GM19455 (cell line): ENCODE results near the gene SDK1.

Experiments used
- ATAC-seq: cut with Tn5 transposase; IDR thresholded peaks from one replicate; pipeline ENCODE4 v1.9.1; 2021; ENCODE audit not compliant: unreplicated experiment

SDK1 gene

DNA sequence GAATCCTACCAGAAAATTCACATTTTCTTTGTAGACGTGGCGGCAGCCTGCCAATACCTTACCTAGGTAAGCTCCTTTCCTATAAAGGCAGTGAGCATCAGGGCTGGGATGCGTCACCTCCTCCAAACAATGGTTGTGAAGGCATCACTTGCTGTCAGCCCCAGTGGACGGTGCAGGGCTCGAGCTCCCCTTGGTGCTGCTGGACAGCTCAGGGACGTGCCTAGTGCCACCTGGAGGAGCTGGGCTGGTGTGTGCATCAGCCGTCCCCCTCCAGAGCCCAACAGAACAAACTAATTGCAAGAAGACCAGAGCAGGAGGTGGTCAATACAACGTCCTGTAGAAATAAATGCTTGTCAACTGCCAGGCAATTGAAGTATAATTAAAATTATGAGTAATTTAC is 863.5 kb downstream of the SDK1 start:
- no peak for ATAC-seq

DNA sequence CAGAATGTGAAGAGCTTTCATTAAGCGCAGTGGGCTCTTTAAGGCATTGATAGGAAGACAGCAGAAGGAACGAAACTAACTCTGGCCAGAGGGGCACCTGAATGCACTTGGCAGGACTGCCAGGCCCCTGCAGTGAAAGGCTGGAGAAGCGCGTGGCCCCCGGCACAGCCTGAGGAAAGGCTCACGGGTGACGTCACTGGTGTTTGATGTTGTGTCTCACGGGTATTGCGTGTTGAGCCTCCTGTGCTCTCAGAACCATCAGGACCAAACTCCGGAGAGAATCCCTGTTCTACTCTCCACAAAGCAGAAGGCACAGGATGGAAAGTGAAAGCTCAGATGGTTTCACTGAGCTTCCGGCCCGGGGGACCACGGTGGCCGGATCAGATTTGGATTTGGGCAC is 865.3 kb downstream of the SDK1 start:
- ATAC-seq = no peak

DNA sequence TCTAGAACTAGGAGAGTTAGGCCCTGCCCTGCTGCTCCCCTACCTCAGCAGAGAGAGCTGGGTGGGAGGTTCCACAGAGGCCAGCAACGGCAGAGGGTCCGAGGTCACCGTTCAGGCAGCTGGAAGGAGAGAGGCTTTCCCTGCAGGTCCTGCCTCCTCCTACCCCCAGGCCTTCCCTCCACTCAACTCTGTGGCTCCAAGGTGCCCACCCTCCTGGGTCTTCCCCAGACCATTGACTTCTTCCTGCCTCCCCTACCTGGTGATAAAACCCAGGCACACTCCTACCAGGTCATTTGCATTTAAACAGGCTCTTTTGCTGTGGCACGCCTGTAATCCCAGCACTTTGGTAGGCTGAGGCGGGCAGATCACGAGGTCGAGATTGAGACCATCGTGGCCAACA is 865.8 kb downstream of the SDK1 start:
- ATAC-seq = no peak

DNA sequence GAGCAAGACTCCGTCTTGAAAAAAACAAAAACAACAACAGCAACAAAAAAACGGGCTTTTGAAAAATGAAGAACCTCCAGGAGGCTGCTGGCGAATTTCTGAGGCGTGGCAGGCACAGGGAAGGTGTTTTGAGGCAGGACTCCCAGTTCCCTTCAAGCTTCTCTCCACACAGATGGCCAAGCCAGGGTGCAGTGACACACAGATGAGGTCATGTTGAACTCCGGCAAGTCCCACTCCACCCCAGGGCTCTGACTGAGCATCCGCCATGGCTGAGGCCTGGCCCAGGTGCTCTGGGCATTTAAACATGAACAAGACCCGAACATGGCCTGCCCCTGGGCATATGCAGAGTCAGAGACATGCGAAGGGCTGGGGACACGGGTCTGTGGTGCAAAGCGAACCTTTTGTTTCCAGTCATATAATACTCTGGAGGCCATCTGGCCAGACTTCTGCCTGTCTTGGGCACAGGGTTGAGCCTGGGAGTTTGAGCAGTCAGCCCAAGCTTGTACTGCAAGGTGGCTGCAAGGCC is 866.4 kb downstream of the SDK1 start:
- no peak for ATAC-seq

DNA sequence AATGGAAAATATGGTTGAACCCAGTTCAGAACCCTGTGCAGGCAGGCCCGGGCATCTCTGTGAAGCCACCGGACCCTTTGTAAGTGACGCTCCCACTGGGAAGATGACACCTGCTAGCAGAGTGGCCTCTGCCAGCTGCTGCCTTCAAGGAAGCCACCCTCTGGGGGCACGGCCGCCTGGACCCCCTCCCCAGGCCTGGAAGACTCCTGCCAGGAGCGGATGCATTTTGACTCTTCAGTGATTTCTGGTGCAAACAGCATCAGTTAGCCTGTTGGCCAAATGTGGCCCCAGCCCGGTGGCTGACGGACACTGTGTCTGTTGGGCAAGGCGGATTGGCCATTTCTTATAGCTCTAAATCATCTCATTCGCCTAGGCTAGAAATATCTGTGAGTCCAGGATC is 867.0 kb downstream of the SDK1 start:
- ATAC-seq = no peak

DNA sequence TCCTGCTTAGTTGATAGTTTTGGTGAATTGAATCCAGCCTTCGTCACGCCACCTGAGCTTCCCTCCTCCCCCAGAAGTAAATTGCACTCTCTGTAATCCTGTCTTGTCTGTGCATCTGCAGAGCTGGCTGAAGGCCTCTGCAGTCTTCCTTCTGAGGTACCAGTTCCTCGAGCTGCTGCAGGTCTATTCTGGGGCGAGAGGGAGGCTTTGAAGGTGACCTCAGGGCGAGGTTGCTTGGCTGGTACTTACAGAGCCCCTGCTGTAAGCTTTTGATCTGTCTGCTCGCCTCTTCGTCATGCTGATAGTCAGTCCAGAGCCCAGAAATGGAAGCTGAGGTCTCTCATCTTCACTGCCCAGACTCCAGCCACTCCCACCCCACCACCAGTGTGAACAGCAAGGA is 867.5 kb downstream of the SDK1 start:
- no peak for ATAC-seq

DNA sequence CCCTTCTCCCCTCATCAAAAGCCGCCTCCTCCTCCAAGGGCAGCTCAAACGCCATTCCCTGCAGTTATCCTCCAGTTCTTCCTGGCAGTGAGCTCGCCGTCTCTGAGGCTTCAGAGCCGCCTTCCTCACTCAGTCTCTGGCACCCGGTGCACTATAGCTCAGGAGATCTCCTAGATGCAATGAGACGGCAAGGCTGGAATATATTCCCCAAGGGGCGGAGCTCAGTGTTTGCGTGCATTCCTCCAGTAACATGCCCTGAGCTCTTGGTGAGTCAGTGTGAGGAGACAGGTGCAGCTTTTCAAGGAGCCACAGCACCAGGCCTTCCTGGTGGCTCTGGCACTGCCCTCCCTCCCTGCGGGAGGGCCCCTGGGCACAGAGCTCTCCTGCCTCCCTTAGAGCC is 868.4 kb downstream of the SDK1 start:
- ATAC-seq = no peak

DNA sequence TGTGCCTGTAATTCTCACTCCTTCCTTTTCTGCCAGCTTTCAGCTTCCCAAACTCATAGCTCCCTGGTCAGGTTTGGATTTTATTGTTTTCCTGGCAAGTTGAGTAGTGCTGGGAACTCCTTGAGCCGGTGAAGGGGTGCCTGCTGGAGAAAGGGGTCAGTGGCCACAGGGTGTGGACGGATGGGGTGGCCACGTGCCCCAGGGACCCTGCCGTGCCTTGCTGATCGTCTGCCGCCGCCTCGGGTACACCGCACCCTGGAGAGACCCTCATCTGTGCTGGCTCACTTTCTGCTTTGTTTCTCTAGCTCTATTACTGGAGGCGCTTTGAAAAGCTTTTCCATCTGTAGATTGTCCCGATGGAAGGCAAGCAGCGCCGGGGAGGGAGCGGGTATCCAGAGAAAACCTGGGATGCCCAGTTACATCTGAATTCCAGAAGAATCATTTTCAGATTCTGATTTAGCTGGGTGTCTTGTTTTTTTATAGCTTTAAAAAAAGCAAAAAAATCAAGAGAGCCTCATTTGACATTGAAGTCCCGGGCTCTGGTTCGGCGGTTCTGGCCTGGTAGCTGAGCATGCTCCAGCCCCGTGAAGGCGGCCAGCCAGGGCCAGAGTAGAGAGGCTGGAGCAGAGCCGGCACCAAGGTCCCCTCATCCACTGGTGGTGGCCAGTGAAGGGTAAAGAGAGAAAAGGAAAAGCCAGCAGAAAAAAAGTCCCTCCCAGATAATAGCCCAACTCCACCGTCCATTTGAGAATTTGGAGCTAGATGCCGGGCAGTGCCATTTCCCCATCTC is 870.1 kb downstream of the SDK1 start:
- no peak for ATAC-seq

DNA sequence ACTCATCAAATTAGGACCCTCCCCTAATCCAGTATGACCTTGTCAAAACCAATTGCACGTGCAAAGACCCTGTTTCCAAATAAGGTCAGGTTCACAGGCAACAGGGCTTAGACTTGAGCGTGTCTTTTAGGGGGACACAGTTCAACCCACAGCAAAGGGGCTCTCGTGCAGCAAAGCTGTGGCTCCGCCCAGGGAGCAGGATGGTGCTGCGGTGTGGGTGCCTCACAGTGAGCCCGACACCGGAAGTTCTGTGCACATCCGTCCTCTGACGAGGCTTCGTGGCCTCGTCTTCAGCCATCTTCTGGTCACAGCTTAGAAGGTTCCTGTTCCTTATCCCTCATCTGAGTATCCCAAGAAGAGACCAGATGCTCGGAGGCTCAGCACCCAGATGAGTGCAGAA is 871.8 kb downstream of the SDK1 start:
- ATAC-seq = no peak

DNA sequence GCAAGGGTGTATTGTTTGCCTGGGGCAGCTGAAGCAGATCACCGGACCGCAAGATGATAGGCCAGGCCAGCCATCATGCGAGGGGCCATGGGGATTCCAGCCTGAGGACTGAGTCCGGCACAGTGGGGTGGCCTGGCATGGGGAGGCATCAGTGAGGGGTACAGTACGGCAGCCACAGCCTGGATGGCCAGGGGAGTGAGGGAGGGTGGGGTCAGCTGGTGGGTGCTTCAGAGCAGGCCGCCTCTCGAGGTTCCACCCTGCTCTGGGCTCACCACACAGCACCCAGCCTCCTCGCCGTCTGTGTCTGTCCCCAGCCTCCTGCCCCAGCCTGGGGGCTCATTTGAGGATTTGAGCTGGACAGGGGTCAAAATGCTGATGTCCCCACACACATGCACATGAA is 872.6 kb downstream of the SDK1 start:
- ATAC-seq = no peak

DNA sequence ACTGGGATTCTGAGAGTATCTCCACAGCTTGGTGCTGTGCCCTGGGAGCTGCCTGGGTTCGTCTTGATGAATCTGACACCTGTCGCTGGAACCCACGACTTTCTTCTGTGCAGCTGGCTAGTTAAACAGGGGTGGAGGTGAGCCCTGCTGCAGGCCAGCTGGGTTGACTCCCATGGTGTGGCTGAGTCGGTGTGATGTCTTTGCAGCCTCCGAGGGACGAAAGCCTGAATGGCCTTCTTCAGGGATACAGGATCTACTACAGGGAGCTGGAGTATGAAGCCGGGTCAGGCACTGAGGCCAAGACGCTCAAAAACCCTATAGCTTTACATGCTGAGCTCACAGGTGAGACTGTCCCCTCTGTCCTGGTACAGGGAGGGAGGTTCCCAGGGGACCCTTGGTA is 873.0 kb downstream of the SDK1 start:
- no peak for ATAC-seq

DNA sequence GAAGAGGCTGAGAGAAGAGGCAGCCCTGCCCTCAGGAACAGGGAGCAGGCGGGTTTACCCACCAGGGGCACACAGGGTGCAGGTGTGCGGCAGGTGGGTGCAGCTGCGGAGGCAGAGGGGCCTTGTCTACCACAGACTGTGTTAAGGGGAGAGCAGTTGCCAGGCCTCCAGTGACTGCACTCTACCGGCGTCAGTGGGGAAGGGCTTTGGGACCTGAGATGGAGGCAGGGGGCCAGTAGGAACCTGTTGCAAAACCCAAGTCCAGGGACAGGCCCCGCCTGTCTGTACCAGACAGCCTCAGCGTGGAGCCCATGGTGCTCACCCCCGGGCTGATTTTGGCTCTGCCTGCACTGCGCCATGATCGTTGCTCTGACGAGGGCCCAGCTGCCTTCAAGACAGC is 873.4 kb downstream of the SDK1 start:
- no peak for ATAC-seq

DNA sequence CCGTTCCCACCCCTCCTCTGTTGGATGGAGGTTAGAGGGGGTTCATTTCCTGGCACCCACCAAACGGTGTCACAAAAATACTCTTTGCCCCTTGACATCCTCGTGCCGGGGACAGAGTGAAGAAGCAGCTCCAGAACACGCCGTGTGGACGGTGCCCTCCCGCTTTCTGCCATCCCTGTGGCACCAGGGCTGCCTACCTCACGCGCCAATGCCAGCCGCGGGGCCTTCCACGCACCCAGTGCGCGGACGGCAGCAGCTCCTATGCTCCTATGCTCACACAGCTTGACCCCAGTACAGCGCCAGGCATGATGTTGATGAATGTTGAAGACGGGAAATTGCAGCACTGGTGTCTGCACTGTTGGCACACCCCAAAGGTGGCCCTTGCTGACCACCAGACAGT is 873.8 kb downstream of the SDK1 start:
- ATAC-seq = no peak

DNA sequence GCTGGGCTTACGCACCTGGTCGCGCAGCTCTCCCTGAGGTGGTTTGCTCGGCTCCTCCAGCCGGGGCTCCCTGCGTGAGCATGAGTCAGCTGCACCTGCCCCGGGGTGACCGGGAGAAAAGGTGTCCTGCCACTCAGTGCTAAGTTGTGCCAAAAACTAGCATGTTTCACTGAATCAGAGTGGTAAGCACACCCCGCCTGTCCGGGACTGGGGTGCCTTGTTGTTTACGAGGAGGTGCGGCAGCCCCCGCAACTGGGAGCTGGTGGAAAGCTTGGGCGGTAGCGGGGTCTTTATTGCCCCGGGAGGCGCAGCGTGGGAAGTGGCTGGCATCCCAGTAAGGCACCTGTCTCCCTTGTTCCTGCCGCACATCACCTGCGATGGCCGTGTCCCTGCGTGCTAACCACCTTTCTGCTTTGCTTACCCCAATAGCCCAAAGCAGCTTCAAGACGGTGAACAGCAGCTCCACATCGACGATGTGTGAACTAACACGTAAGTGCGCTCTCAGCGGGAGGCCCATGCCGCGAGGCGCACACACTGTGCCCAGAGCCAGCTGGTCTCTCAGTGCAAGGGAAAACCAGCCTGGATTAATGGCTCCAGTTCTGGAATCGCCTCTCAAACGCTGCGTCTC is 874.4 kb downstream of the SDK1 start:
- no peak for ATAC-seq

DNA sequence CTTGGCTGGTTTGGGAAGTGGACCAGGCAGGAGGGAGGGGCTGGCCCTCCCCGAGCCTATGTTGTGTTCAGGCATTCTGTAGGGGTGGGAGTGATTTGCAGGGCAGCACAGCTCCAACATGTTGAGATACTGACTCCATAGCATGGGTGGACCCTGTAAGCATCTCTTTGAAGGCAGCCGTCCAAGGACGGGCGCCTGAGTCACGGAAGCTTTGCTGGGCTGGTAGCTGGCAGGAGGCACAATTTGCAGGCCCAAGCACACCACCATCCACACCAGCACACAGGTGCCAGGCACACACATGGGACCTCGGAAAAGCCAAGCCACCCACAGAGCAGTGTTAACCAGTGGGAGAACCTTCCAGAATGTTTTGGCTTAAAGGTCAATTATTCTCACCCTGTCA is 875.9 kb downstream of the SDK1 start:
- no peak for ATAC-seq

DNA sequence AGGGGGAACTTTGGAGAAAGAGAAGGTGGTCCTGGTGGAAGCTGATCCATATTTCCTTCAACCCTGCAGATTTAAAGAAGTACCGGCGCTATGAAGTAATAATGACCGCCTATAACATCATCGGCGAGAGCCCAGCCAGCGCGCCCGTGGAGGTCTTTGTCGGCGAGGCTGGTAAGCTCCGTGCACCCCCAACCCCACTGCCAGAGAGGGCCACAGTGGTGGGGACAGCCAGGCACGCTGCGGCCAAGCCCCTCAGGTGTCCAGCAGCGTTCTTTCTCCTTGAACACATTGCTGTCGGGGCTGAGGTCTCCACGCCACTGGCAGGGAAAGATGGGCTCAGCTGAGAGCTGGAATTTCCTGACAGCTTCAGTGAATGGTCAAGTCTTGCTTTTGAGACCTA is 877.4 kb downstream of the SDK1 start:
- no peak for ATAC-seq

DNA sequence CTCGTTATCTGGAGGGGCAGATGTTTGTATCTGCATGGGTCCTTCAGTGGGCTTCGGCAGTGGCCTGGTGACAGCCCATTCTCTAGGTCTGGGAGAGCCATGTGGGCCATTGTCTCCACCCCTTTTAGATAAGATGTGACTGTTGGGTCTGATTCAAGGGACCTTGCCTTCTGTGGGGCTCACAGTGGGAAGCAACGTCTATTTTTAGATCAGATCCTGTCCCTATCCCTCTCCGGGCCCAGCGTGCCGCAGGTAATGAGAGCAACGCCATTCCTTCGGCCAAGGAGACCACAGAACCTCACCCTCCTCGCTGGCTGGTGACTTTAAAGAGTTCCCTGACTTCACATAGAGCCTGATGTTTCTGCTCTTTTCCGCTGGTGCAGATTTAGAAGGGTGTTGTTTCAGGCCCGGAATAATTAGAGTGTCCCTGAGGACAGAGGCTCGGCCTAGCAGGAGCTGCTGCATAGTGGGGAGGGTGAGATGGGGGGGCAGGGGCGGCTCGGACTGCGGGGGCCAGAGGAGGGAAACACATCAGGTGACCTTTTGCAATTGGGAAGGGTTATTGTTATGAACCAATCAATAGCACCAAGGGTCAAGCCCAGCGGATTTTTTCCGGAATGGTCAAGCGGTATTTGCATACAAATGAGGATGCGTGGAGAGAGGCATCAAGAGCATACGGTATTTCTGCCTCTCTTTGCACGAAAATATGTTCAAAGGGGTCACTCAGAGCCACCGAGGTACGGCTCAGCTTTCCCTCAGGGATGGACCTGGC is 878.0 kb downstream of the SDK1 start:
- no peak for ATAC-seq

DNA sequence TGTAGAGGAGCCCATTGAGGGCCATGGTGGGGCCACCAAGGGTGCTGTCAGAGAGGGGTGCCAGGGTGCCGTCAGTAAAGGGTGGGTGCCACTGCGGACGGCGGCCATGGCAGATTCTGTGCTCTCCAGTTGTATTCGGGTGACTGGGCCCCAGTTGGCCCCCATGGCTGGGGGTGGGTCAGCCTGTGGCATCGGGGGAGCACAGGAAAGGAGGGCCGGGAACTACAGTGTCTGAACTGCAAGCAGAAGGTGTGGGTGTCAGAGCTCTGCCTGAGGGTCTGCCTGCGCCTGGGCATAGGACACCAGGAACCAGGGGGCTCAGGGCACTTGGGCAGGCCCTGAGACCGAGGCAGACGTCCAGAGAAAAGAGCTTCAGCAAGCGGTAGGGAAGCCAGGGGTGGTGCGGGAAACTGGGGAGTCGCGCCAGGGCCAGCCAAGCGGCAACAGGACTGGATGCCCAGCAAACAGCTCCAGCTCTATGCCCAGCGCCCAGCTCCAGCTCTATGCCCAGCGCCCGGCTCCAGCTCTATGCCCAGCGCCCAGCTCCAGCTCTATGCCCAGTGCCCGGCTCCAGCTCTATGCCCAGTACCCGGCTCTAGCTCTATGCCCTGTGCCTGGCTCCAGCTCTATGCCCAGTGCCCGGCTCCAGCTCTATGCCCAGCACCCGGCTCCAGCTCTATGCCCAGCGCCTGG is 878.8 kb downstream of the SDK1 start:
- no peak for ATAC-seq

DNA sequence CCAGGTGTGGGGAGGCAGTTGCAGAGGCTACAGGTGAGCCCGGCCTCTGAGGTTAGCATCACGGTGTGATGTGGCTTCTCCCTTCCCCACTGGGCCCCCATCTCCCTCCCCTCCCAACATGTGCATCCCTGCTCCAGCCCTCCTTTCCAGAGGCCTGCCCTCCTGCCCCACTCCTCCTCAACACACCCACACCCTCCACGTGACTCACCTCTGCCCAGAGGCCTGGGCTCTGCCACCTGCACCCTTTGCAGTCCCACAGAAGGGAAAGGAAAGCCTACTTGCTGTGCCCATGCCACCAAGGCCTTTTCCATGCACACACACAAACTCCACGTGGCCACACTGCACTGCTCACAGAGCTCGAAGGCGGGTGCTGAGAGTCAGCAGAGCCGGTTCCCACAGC is 880.4 kb downstream of the SDK1 start:
- ATAC-seq = no peak

DNA sequence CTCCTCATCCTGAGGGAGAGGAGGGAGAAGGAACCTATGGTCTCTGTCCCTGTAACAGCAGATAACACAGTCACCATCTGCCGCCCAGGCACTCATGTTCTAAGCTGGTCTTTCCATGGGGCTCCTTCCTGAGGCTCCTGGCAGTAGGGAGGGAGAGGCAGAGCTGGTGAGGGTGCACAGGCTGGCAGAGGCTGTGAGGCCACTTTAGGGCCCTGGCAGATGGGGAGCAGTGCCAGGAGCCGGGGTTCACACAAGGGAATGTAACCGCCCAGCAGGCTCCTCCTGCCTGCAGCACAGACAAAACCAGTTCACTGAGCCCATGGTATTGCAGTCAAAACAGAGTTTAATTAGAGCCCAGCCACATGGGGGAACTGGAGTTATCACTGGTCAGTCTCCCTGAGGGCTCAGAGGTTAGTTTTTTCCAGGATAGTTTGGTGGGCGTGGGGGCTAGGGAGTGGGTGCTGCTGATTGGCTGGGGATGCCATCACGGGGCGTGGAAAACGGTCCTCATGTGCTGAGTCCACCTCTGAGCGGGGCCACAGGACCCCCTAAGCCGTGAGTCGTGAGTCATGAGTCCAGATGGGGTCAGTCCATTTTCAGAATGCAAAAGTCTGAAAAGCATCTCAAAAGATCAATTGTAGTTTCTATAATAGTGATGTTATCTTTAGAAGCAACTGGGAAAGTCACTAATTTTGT is 881.7 kb downstream of the SDK1 start:
- no peak for ATAC-seq

DNA sequence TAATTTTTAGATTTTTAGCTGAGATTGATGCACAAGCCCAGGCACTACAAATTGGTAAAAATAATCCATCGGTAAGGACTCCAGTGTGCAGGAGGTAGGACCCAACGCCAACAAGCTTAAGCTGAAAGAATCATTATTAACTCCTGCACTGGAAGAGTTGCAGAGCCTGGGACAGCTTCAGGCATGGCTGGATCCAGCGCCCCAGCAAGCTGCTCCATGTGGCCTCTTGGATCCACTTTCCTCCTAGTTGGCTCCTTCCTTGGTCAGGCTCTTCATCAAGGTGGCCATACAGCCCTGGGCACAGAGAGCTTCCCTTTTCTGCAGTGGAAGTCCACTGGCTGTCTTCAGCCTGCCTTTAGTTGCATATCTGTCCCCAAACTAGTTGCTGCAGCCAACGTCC is 883.6 kb downstream of the SDK1 start:
- no peak for ATAC-seq
